Glutamatergic neuron (in vitro differentiated cells): Measurements from ENCODE around the gene PLCL2. TPM values are rescaled to one million over a fixed set of nuclear protein-coding genes. Genes with fewer than 3 reads are reported as not detected.

Experiments
- DNase-seq: peaks from one replicate; pipeline ENCODE4 v3.0.0; 2022
- H3K27ac Mint-ChIP-seq: one replicate; pipeline ENCODE4 v1.8.0; 2020; ENCODE audit warnings: mild to moderate bottlenecking, mixed read lengths, inconsistent platforms; ENCODE audit not compliant: unreplicated experiment
- H3K27me3 Mint-ChIP-seq: one replicate; pipeline ENCODE4 v1.8.0; 2020; ENCODE audit warnings: mild to moderate bottlenecking, moderate library complexity, mixed read lengths, inconsistent platforms; ENCODE audit not compliant: unreplicated experiment
- H3K36me3 Mint-ChIP-seq: one replicate; pipeline ENCODE4 v1.8.0; 2020; ENCODE audit warnings: mild to moderate bottlenecking, mixed read lengths, inconsistent platforms; ENCODE audit not compliant: unreplicated experiment
- H3K4me1 Mint-ChIP-seq: one replicate; pipeline ENCODE4 v1.8.0; 2020; ENCODE audit warnings: mild to moderate bottlenecking, low read depth, mixed read lengths, inconsistent platforms; ENCODE audit not compliant: unreplicated experiment
- H3K4me3 Mint-ChIP-seq: one replicate; pipeline ENCODE4 v1.8.0; 2020; ENCODE audit warnings: mild to moderate bottlenecking, mixed read lengths, inconsistent platforms; ENCODE audit not compliant: unreplicated experiment
- H3K9me3 Mint-ChIP-seq: one replicate; pipeline ENCODE4 v1.8.0; 2020; ENCODE audit warnings: mild to moderate bottlenecking, moderate library complexity, mixed read lengths, inconsistent platforms; ENCODE audit not compliant: unreplicated experiment
- CTCF ChIP-seq: fragments of 200-600 bp; sonication (generic); IDR thresholded peaks from one replicate; pipeline ENCODE4 v1.5.0; 2021; ENCODE audit not compliant: partially characterized antibody, unreplicated experiment
- total RNA-seq: library from RNA; stranded (reverse); fragmentation: NEBNext Ultra II Directional; extraction: Animal tissue kit (Norgen Biotek cat#: 25700); gene quantifications from one replicate; pipeline ENCODE4 v1.2.1, GENCODE V29; 2021; ENCODE audit not compliant: unreplicated experiment

PLCL2 gene
- total RNA-seq, 1 donor from 2014 or later = 71.1 TPM

- Mint-ChIP-seq H3K36me3 (no peaks in the 10 kb centered on the region), H3K9me3 (peaks cover 8% of the 10 kb centered on the region), H3K27ac (peak overlapping the region; percentile 38), H3K4me1 (peaks cover 28% of the 10 kb centered on the region), H3K27me3 (peaks cover 5% of the 10 kb centered on the region), H3K4me3 (peak overlapping the region; percentile 78)
- no peak for DNase-seq
- no peak for TF ChIP-seq CTCF
These were observed 1.1 kb upstream of the PLCL2 start for GRCh38 chr3:16883723-16884083.

GRCh38 chr3:16884084-16884747 is 539 bp upstream of the PLCL2 start:
- Mint-ChIP-seq H3K4me1 (peaks cover 33% of the 10 kb centered on the region), H3K27ac (peak overlapping the region; percentile 62), H3K9me3 (peaks cover 8% of the 10 kb centered on the region), H3K4me3 (peak overlapping the region; percentile 90), H3K27me3 (peaks cover 5% of the 10 kb centered on the region), H3K36me3 (no peaks in the 10 kb centered on the region)
- DNase-seq = peak; percentile 92
- TF ChIP-seq CTCF = peak; percentile 83

DNA sequence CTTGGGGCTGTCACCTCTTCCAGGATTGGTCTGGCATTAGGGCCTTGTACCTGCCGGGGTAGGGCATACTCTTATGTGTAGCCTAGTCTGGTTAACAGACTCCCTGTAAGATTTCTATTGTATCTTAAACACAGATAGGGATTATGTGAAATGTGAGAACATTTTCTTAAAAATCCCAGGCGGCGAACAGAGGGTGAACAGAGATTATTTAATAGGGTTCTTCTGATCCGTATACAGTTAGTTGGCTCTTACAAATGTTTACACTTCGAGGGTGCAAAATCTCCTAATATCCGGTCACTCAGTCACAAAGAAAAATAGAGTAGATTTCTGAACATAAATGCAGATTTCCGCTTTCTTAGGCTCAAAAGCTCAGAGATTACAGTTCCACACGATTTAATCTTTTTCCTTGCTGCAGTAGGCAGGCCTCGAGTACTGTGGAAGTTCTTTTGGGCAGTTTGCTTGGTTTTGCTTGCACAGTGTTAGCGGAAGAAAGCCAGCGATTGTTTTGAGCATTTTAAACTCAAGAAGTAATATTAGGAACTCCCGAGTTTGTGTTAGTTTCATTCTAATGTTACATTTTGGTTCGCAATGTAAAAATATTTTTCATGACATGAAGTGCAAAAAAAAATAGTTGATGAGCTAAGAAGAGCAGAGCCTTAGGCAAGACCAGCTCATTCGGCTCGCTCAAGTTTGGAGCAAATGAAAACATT is 993 bp downstream of the PLCL2 start:
- Mint-ChIP-seq H3K27ac (peak overlapping the region; percentile 97), H3K36me3 (no peaks in the 10 kb centered on the region), H3K27me3 (peaks cover 5% of the 10 kb centered on the region), H3K4me1 (peaks cover 49% of the 10 kb centered on the region), H3K4me3 (peak overlapping the region; percentile 98), H3K9me3 (peaks cover 7% of the 10 kb centered on the region)
- TF ChIP-seq CTCF = no peak
- no peak for DNase-seq

DNA sequence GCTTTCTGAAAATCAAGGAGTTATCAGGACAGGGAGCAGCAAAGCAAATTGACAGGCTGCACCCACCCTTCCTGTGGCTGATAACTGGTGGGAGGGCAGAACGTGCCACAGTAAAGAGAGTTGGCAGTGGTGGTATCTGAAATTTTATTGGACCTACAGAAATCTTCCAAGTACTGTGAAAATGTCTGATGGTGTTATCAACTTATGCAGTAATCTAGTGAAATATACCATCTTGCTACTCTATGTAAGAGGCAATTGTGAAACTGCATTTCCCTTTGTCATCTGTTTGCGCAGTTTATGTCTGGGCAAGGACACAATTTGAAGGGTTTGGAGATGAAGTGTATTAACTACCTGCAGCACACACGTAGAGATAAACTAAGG is 1.5 kb downstream of the PLCL2 start:
- no peak for DNase-seq
- H3K9me3 Mint-ChIP-seq = peaks cover 10% of the 10 kb centered on the region
- TF ChIP-seq CTCF = no peak
- peak overlapping the region; percentile 98 for H3K4me3 Mint-ChIP-seq
- H3K4me1 Mint-ChIP-seq = peaks cover 54% of the 10 kb centered on the region
- H3K27me3 Mint-ChIP-seq = peaks cover 5% of the 10 kb centered on the region
- H3K36me3 Mint-ChIP-seq = no peaks in the 10 kb centered on the region
- H3K27ac Mint-ChIP-seq = peak overlapping the region; percentile 97

- Mint-ChIP-seq H3K27me3 (peaks cover 3% of the 10 kb centered on the region), H3K36me3 (no peaks in the 10 kb centered on the region), H3K4me3 (peak overlapping the region; percentile 98), H3K27ac (peak overlapping the region; percentile 97), H3K4me1 (peaks cover 60% of the 10 kb centered on the region), H3K9me3 (peaks cover 14% of the 10 kb centered on the region)
- no peak for TF ChIP-seq CTCF
- no peak for DNase-seq
These were observed 2.4 kb downstream of the PLCL2 start for GRCh38 chr3:16887130-16887529.
